Activated T-cell treated with anti-CD3 and anti-CD28 coated beads, Interleukin-2, amount 50 U/mL, for 48 hours (primary cell): ENCODE measurements around the gene AKR1B1.
"Not testable (repeated sequence)": the region's sequence is repeated elsewhere in the genome, so short reads cannot be mapped to it uniquely, and the experiment has no call there.

Source experiments
- DNase-seq, 2 experiments: peaks; one replicate each; pipeline ENCODE4 v3.0.0-alpha.2; 2020

AKR1B1 gene

GRCh38 chr7:134458806-134459698 is at the start of gene AKR1B1:
TSS of gene AKR1B1 (minus strand) at chr7:134459100. CDS start at chr7:134459062, 38 bp downstream.
- peak; percentile 91 to 93 for DNase-seq

- DNase-seq, result no peak
These were observed 47.0 kb upstream of the AKR1B1 start for GRCh38 chr7:134505856-134506255.

- DNase-seq, result no peak
These were observed 45.8 kb upstream of the AKR1B1 start for GRCh38 chr7:134504660-134505164.

- DNase-seq, result no peak
These were observed 43.8 kb upstream of the AKR1B1 start for GRCh38 chr7:134502463-134503371.

- DNase-seq, result no peak
These were observed 42.1 kb upstream of the AKR1B1 start for GRCh38 chr7:134500982-134501381.

GRCh38 chr7:134500406-134500805 is 41.5 kb upstream of the AKR1B1 start:
- no peak for DNase-seq

GRCh38 chr7:134495546-134495945 is 36.6 kb upstream of the AKR1B1 start:
- DNase-seq, result no peak

- no peak for DNase-seq
These were observed 34.2 kb upstream of the AKR1B1 start for GRCh38 chr7:134493091-134493490.

GRCh38 chr7:134487721-134488120 is 28.8 kb upstream of the AKR1B1 start:
- DNase-seq, result not testable (repeated sequence)

- DNase-seq, result no peak
These were observed 26.3 kb upstream of the AKR1B1 start for GRCh38 chr7:134485203-134485602.

GRCh38 chr7:134483296-134483695 is 24.4 kb upstream of the AKR1B1 start:
- DNase-seq, result no peak

GRCh38 chr7:134482858-134483257 is 24.0 kb upstream of the AKR1B1 start:
- no peak for DNase-seq

GRCh38 chr7:134481167-134481566 is 22.3 kb upstream of the AKR1B1 start:
- DNase-seq, result no peak

- DNase-seq, result no peak
These were observed 21.8 kb upstream of the AKR1B1 start for GRCh38 chr7:134480730-134481129.

GRCh38 chr7:134480202-134480601 is 21.3 kb upstream of the AKR1B1 start:
- DNase-seq, result no peak

GRCh38 chr7:134478707-134479106 is 19.8 kb upstream of the AKR1B1 start:
- DNase-seq, result no peak

GRCh38 chr7:134477954-134478353 is 19.1 kb upstream of the AKR1B1 start:
- no peak for DNase-seq

- no peak for DNase-seq
These were observed 17.1 kb upstream of the AKR1B1 start for GRCh38 chr7:134476044-134476443.

- no peak for DNase-seq
These were observed 15.9 kb upstream of the AKR1B1 start for GRCh38 chr7:134474828-134475227.

- DNase-seq, result no peak
These were observed 15.0 kb upstream of the AKR1B1 start for GRCh38 chr7:134473861-134474291.

- no peak for DNase-seq
These were observed 13.8 kb upstream of the AKR1B1 start for GRCh38 chr7:134472572-134473244.

GRCh38 chr7:134470864-134471263 is 12.0 kb upstream of the AKR1B1 start:
- no peak for DNase-seq

- no peak for DNase-seq
These were observed 10.7 kb upstream of the AKR1B1 start for GRCh38 chr7:134469622-134470021.
